GM12801 (cell line): ENCODE results near the gene LCE1A.

ENCODE experiments used
- TF ChIP-seq, protein P1 (sequence below): IDR thresholded peaks from one replicate; pipeline ENCODE4 v1.5.1; 2011; ENCODE audit warnings: control low read depth; ENCODE audit not compliant: insufficient read length; ENCODE audit errors: extremely low read depth

LCE1A gene

GRCh38 chr1:152806576-152806975 lies 20.7 kb upstream of the LCE1A start, which contains the start of gene LCE1C:
LCE1C (minus strand) TSS chr1:152806651; CDS start chr1:152805478, 1,173 bp downstream.
- TF ChIP-seq, protein P1, sequence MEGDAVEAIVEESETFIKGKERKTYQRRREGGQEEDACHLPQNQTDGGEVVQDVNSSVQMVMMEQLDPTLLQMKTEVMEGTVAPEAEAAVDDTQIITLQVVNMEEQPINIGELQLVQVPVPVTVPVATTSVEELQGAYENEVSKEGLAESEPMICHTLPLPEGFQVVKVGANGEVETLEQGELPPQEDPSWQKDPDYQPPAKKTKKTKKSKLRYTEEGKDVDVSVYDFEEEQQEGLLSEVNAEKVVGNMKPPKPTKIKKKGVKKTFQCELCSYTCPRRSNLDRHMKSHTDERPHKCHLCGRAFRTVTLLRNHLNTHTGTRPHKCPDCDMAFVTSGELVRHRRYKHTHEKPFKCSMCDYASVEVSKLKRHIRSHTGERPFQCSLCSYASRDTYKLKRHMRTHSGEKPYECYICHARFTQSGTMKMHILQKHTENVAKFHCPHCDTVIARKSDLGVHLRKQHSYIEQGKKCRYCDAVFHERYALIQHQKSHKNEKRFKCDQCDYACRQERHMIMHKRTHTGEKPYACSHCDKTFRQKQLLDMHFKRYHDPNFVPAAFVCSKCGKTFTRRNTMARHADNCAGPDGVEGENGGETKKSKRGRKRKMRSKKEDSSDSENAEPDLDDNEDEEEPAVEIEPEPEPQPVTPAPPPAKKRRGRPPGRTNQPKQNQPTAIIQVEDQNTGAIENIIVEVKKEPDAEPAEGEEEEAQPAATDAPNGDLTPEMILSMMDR: no peak

- TF ChIP-seq, protein P1: no peak
These were observed 16.2 kb upstream of the LCE1A start for GRCh38 chr1:152811050-152811449.

GRCh38 chr1:152811671-152812070 lies 15.6 kb upstream of the LCE1A start, which contains the start of gene LCE1B:
LCE1B (plus strand) TSS chr1:152811971; CDS start chr1:152812447, 476 bp downstream.
- TF ChIP-seq, protein P1: no peak

DNA sequence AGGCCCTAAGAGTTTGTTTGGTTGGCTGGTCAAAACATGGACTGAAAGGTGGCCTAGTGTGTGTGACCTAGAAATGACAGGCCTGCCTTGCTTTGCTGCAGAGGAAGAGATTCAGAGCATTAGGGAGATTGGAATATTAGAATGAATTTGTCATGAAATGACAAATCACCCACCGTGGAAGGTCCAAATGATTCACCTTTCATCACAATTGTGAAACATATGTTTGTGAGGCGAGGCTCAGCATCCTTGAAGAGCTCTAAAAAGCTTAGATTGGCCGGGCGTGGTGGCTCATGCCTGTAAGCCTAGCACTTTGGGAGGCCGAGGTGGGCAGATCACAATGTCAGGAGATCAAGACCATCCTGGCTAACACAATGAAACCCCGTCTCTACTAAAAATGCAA lies 10.0 kb upstream of the LCE1A start:
- TF ChIP-seq, protein P1: no peak

- TF ChIP-seq, protein P1: no peak
These were observed 4.0 kb upstream of the LCE1A start for GRCh38 chr1:152823294-152823693.

- TF ChIP-seq, protein P1: no peak
These were observed 2.3 kb upstream of the LCE1A start for GRCh38 chr1:152824964-152825363.

DNA sequence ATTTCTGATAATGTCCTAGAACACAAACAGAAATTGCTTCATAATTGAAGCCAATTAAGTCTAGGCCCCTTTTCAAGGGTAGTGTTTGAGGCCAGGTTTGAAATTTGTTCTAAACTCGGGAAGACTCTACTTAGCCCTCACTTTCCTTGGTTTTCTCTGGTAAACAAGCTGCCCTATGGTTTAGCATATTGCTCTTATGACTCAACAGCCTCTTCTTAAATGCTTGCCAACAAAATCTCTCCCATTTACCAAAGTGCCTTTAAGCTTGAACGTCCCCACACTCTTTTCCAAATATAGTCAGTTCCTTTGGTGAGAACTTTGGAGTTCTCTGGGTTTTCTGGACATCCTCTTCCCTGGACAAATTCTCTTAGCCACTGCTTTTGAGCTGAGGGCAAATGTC lies 9.6 kb downstream of the LCE1A start:
- TF ChIP-seq, protein P1: no peak
